IMR-90 (cell line): ENCODE measurements around the gene ADD3. TPM values are rescaled to one million over a fixed set of nuclear protein-coding genes. Genes with fewer than 3 reads are reported as not detected.

Experiments
- ATAC-seq: fragments of 200-7000 bp; cut with Tn5 transposase; 2 replicates; pipeline ENCODE4 v1.9.1; 2020; ENCODE audit warnings: low read depth, mild to moderate bottlenecking, moderate library complexity
- BruUV-seq: library from RNA; stranded (reverse); fragments of 400-500 nt; replicated peaks from 2 replicates; lab custom pipeline; 2021; lab: Mats Ljungman, UMichigan
- CTCF ChIA-PET: fragments of 300-600 bp; formaldehyde crosslinking; extraction: SDS; loops from one replicate; lab custom pipeline; 2021; ENCODE audit warnings: antibody characterized with exemption; lab: Yijun Ruan, JAX
- POLR2A ChIA-PET: fragments of 300-600 bp; sonication (Branson Sonifier 250); formaldehyde crosslinking; loops from one replicate; lab custom pipeline; 2022; ENCODE audit warnings: antibody characterized with exemption; ENCODE audit not compliant: unreplicated experiment; lab: Charles Lee
- DNase-seq: peaks from one replicate; pipeline ENCODE4 v3.0.0; 2013
- H2AFZ ChIP-seq: replicated peaks from 2 replicates; pipeline ENCODE3; 2013; ENCODE audit warnings: low read length, mild to moderate bottlenecking; ENCODE audit not compliant: poor library complexity
- H2AK5ac ChIP-seq: 2 replicates; pipeline ENCODE4 v1.6.1; 2013; ENCODE audit warnings: low read depth, low read length, inconsistent platforms
- H2AK9ac ChIP-seq: replicated peaks from 2 replicates; pipeline ENCODE3; 2013; ENCODE audit warnings: mild to moderate bottlenecking, low read depth, low read length, moderate library complexity; ENCODE audit not compliant: poor library complexity
- H2BK120ac ChIP-seq: 2 replicates; pipeline ENCODE4 v1.6.1; 2013; ENCODE audit warnings: low read depth, low read length, inconsistent platforms
- H2BK15ac ChIP-seq: 3 replicates; pipeline ENCODE4 v1.6.1; 2013; ENCODE audit warnings: low read depth, low read length, inconsistent platforms
- H2BK20ac ChIP-seq: 2 replicates; pipeline ENCODE4 v1.6.1; 2013; ENCODE audit warnings: low read depth, mild to moderate bottlenecking, inconsistent platforms, low read length, moderate library complexity
- H2BK5ac ChIP-seq: 2 replicates; pipeline ENCODE4 v1.6.1; 2013; ENCODE audit warnings: mild to moderate bottlenecking, low read depth, low read length, inconsistent platforms; ENCODE audit not compliant: poor library complexity, severe bottlenecking
- H3K14ac ChIP-seq: replicated peaks from 2 replicates; pipeline ENCODE4 v1.6.1; 2013; ENCODE audit warnings: low read depth, low read length, inconsistent platforms
- H3K18ac ChIP-seq: 2 replicates; pipeline ENCODE4 v1.6.1; 2013; ENCODE audit warnings: low read depth, low read length, control low read depth
- H3K23ac ChIP-seq: 2 replicates; pipeline ENCODE4 v1.6.1; 2013; ENCODE audit warnings: low read depth, low read length, inconsistent platforms
- H3K27ac ChIP-seq: 2 replicates; pipeline ENCODE4 v1.5.1; 2013; ENCODE audit warnings: mild to moderate bottlenecking, control low read depth, low read length; ENCODE audit not compliant: insufficient read depth
- H3K27me3 ChIP-seq: 2 replicates; pipeline ENCODE4 v1.6.1; 2013; ENCODE audit warnings: low read length; ENCODE audit not compliant: control insufficient read depth, insufficient read depth
- H3K36me3 ChIP-seq: 2 replicates; pipeline ENCODE4 v1.6.1; 2013; ENCODE audit warnings: low read length, mixed read lengths; ENCODE audit not compliant: control insufficient read depth, insufficient read depth
- H3K4ac ChIP-seq: 2 replicates; pipeline ENCODE4 v1.6.1; 2013; ENCODE audit warnings: low read depth, low read length, inconsistent platforms
- H3K4me1 ChIP-seq: 2 replicates; pipeline ENCODE4 v1.6.1; 2013; ENCODE audit warnings: low read length, mixed read lengths; ENCODE audit not compliant: control insufficient read depth, insufficient read depth
- H3K4me2 ChIP-seq: 2 replicates; pipeline ENCODE4 v1.6.1; 2013; ENCODE audit warnings: low read depth, mild to moderate bottlenecking, control low read depth, low read length, moderate library complexity
- H3K4me3 ChIP-seq: 2 replicates; pipeline ENCODE4 v1.5.1; 2013; ENCODE audit warnings: low read depth, mild to moderate bottlenecking, control low read depth, low read length, moderate library complexity; ENCODE audit not compliant: insufficient read depth
- H3K56ac ChIP-seq: 2 replicates; pipeline ENCODE4 v1.6.1; 2013; ENCODE audit warnings: low read length, inconsistent platforms; ENCODE audit not compliant: insufficient read depth; ENCODE audit errors: extremely low read depth
- H3K79me1 ChIP-seq, 2 experiments: 2 replicates each; pipeline ENCODE4 v1.6.1; 2013; ENCODE audit warnings: low read length in 2 of 2, inconsistent platforms in 1 of 2, low read depth in 1 of 2
- H3K9ac ChIP-seq: 2 replicates; pipeline ENCODE4 v1.6.1; 2013; ENCODE audit warnings: low read depth, low read length, control low read depth
- H3K9me1 ChIP-seq: 2 replicates; pipeline ENCODE4 v1.6.1; 2013; ENCODE audit warnings: low read length, inconsistent platforms; ENCODE audit not compliant: insufficient read depth
- H3K9me3 ChIP-seq: 2 replicates; pipeline ENCODE4 v1.6.1; 2013; ENCODE audit warnings: low read length; ENCODE audit not compliant: control insufficient read depth, insufficient read depth
- H4K20me1 ChIP-seq: 2 replicates; pipeline ENCODE4 v1.6.1; 2013; ENCODE audit warnings: low read length, inconsistent platforms; ENCODE audit not compliant: insufficient read depth
- H4K5ac ChIP-seq: 2 replicates; pipeline ENCODE4 v1.6.1; 2013; ENCODE audit warnings: mild to moderate bottlenecking, low read depth, low read length, control low read depth
- H4K8ac ChIP-seq, 2 experiments: 2 replicates each; pipeline ENCODE4 v1.6.1; 2013; ENCODE audit warnings: low read depth in 2 of 2, low read length in 2 of 2, control low read depth in 1 of 2, inconsistent platforms in 1 of 2
- H4K91ac ChIP-seq: 2 replicates; pipeline ENCODE4 v1.6.1; 2013; ENCODE audit warnings: low read depth, low read length, inconsistent platforms; ENCODE audit not compliant: insufficient read depth
- BHLHE40 ChIP-seq: fragments of 150-350 bp; IDR thresholded peaks from 2 replicates; pipeline ENCODE4 v1.6.1; 2016; ENCODE audit warnings: mild to moderate bottlenecking, low read depth, low read length
- CEBPB ChIP-seq: IDR thresholded peaks from 2 replicates; pipeline ENCODE4 v1.6.1; 2012; ENCODE audit warnings: low read depth, low read length, improper control_type of control experiment
- CHD1 ChIP-seq: IDR thresholded peaks from 2 replicates; pipeline ENCODE4 v1.6.1; 2012; ENCODE audit warnings: low read depth, low read length, improper control_type of control experiment
- FOS ChIP-seq: fragments of 150-350 bp; IDR thresholded peaks from 2 replicates; pipeline ENCODE4 v1.6.1; 2016; ENCODE audit warnings: low read depth, low read length
- MAFK ChIP-seq: IDR thresholded peaks from 2 replicates; pipeline ENCODE4 v1.6.1; 2012; ENCODE audit warnings: low read depth, low read length, improper control_type of control experiment
- POLR2A ChIP-seq: IDR thresholded peaks from 2 replicates; pipeline ENCODE4 v1.6.1; 2012; ENCODE audit warnings: mild to moderate bottlenecking, low read depth, low read length
- RAD21 ChIP-seq: IDR thresholded peaks from 2 replicates; pipeline ENCODE4 v1.6.1; 2012; ENCODE audit warnings: low read length, improper control_type of control experiment
- RCOR1 ChIP-seq: IDR thresholded peaks from 2 replicates; pipeline ENCODE4 v1.6.1; 2012; ENCODE audit warnings: mild to moderate bottlenecking, low read length, improper control_type of control experiment; ENCODE audit not compliant: insufficient replicate concordance
- RFX5 ChIP-seq: IDR thresholded peaks from 2 replicates; pipeline ENCODE4 v1.8.0; 2012; ENCODE audit warnings: low read depth, mild to moderate bottlenecking, low read length, moderate library complexity
- USF2 ChIP-seq: fragments of 150-350 bp; IDR thresholded peaks from 2 replicates; pipeline ENCODE4 v1.6.1; 2017; ENCODE audit warnings: mild to moderate bottlenecking, antibody characterized with exemption, low read length, low read depth
- whole genome bisulfite sequencing, 2 experiments: methylation state at CpG; one replicate each; pipeline versions ENCODE4 v1.1.5 to v1.1.7; 2013; ENCODE audit warnings: missing lambda C conversion rate in 2 of 2; ENCODE audit not compliant: insufficient read length in 1 of 2; ENCODE audit errors: extremely low coverage in 2 of 2; 5-methylcytosine and 5-hydroxymethylcytosine counted together
- dilution Hi-C: fragments of 300-500 bp; cut with HindIII; formaldehyde crosslinking; loops from one replicate; pipeline ENCODE4 v1.14.3; 2018; ENCODE audit warnings: low sequenced_read_pairs; ENCODE audit not compliant: unreplicated experiment
- in situ Hi-C: fragments of 300-500 bp; cut with MboI; formaldehyde crosslinking; loops from 3 replicates; pipeline ENCODE4 v1.14.3; 2019; ENCODE audit warnings: low sequenced_read_pairs, inconsistent platforms, mixed read lengths
- intact Hi-C: fragments of 100-400 bp; cut with micrococcal nuclease; formaldehyde crosslinking; loops from 2 replicates; pipeline ENCODE4 v1.10.0; 2022
- polyA plus RNA-seq, 3 experiments: library from polyadenylated mRNA; depleted of rRNA; stranded (reverse); fragments of >200 nt; gene quantifications; 2 replicates each; pipeline ENCODE4 v1.2.3, GENCODE V29; 2012; ENCODE audit warnings: low replicate concordance in 1 of 3
- total RNA-seq: library from RNA; depleted of rRNA; stranded (reverse); fragments of >200 nt; gene quantifications from 2 replicates; pipeline ENCODE4 v1.2.3, GENCODE V29; 2012
- TF ChIP-seq, protein P1 (sequence below): fragments of 150-350 bp; IDR thresholded peaks from 2 replicates; pipeline ENCODE4 v1.6.1; 2016; ENCODE audit warnings: low read depth, mild to moderate bottlenecking, low read length, moderate library complexity, borderline replicate concordance

Gene ADD3
- total and polyA plus RNA-seq, 2 of the 4 experiments (the other 2 are of a cell fraction) = 138 to 212 TPM

DNA sequence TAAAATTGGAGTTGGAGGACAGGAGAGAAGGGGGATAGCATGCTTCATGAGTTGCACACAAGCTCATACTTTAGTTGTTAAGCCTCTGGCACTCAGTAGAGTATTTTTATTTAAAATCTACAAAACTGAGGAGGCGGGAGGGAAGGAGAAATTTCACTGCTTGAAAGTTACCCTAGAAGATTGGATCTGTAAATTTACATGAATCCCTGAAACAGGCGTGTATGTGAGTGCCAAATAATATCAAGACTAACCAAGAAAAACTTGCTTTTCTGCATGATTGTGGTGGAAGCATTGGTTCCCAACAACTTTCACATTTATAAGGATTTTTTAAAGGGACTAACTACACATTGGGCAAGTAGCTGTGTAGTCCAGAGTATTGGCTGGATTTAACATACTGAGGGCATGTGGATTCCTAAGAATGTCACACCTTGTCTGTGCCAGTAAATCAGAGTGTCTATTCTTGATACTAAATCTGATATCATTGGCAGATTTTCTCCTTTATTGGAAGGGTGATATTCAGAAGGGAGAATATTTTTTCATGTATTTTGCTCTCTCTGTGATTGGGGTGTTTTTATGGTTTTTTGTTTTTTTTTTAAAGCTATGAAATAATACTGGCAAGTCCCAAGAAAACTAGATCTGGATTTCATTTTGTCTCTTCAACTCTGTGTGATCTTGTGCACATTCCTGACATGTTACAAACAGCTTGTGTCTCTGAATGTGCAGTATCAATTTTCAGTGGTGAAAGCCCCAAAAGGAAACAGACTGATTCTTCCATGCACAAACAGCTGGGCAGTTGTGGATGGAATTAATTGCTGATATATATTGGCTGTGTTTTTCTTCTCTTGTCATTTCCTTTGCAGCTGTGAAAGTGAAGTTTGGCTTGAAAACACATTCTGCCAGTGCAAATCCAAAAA is 67.2 kb downstream of the ADD3 start:
- peak overlapping the region; percentile 42; the same call in 1 of the 2 replicates for H2BK20ac ChIP-seq
- TF ChIP-seq BHLHE40 (no peak), FOS (no peak), CEBPB (no peak), CHD1 (no peak), RFX5 (no peak), MAFK (no peak), RAD21 (no peak), POLR2A (no peak), USF2 (no peak), RCOR1 (no peak)
- TF ChIP-seq, protein P1, sequence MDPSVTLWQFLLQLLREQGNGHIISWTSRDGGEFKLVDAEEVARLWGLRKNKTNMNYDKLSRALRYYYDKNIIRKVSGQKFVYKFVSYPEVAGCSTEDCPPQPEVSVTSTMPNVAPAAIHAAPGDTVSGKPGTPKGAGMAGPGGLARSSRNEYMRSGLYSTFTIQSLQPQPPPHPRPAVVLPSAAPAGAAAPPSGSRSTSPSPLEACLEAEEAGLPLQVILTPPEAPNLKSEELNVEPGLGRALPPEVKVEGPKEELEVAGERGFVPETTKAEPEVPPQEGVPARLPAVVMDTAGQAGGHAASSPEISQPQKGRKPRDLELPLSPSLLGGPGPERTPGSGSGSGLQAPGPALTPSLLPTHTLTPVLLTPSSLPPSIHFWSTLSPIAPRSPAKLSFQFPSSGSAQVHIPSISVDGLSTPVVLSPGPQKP = no peak
- H3K23ac ChIP-seq = peak overlapping the region; percentile 30; the same call in 1 of the 2 replicates
- H3K4me3 ChIP-seq = no peak overlapping the region
- H3K4ac ChIP-seq = peak overlapping the region; percentile 35; the same call in 1 of the 2 replicates
- peak overlapping the region; percentile 62; the same call in 1 of the 2 replicates for H3K18ac ChIP-seq
- intact Hi-C loops (loop anchor here (2.0 kb wide), 2 partner anchors 18 to 108 kb away; no protein-coding TSS in a partner anchor), in situ Hi-C loops (no loop called here), dilution Hi-C loops (no loop called here)
- H4K91ac ChIP-seq = no peak overlapping the region
- ChIA-PET POLR2A (no interaction called here), CTCF (interaction anchor here (0.6 to 1.5 kb wide), 5 partner anchors 9 to 191 kb away, joined by 3 to 5 read pairs (median 4); no protein-coding TSS in a partner anchor)
- peak overlapping the region; percentile 20; the same call in 1 of the 2 replicates for H3K27ac ChIP-seq
- peak overlapping the region; percentile 57 for H2BK120ac ChIP-seq
- H2BK5ac ChIP-seq = peak overlapping the region; percentile 76
- ATAC-seq = peak; percentile 81
- no peak overlapping the region for H2AK9ac ChIP-seq
- H3K9ac ChIP-seq = no peak overlapping the region
- H3K56ac ChIP-seq = peak overlapping the region; percentile 5; the same call in 1 of the 2 replicates
- no peak overlapping the region for H2AK5ac ChIP-seq
- BruUV-seq = no TSS peak
- H4K5ac ChIP-seq = no peak overlapping the region; the same call in 1 of the 2 replicates
- H3K79me1 ChIP-seq = peaks cover 17 to 58% of the 10 kb centered on the region in 2 experiments
- 0 out of 2 replicates have a peak, but pooled peaks cover 6% of the 10 kb centered on the region for H4K20me1 ChIP-seq
- H2BK15ac ChIP-seq = peak overlapping the region; percentile 25; the same call in 1 of the 3 replicates
- WGBS, 2 experiments = no CpG with 5 or more reads among the region's 2 CpGs
- H2AFZ ChIP-seq = no peak overlapping the region
- H3K9me3 ChIP-seq = no peaks in the 10 kb centered on the region
- peaks cover 9% of the 10 kb centered on the region; the same call in 1 of the 2 replicates for H3K9me1 ChIP-seq
- H3K4me2 ChIP-seq = peak overlapping the region; percentile 69; the same call in 1 of the 2 replicates
- H3K4me1 ChIP-seq = peaks cover 17% of the 10 kb centered on the region
- peak overlapping the region in 1 of 2 experiments; percentile 25; a peak in 2 of 4 replicates for H4K8ac ChIP-seq
- H3K14ac ChIP-seq = peak overlapping the region; percentile 22; the same call in 1 of the 2 replicates
- no peaks in the 10 kb centered on the region for H3K36me3 ChIP-seq
- DNase-seq = peak; percentile 94
- H3K27me3 ChIP-seq = no peaks in the 10 kb centered on the region
